H1 (cell line): ENCODE results near the gene CDC5L. TPM values are rescaled to one million over a fixed set of nuclear protein-coding genes. Genes with fewer than 3 reads are reported as not detected.

Source experiments
- ASH2L ChIP-seq: fragments of 200-600, 300-600 bp; sonication (generic); IDR thresholded peaks from one replicate; pipeline ENCODE4 v1.7.1; 2017; ENCODE audit warnings: low read length
- BRCA1 ChIP-seq: IDR thresholded peaks from 2 replicates; pipeline ENCODE4 v1.6.1; 2012; ENCODE audit warnings: low read depth, low read length, improper control_type of control experiment
- CBX5 ChIP-seq: fragments of 300-800, 300-1000 bp; sonication (generic); IDR thresholded peaks from 2 replicates; pipeline ENCODE4 v1.7.1; 2016; ENCODE audit warnings: antibody characterized with exemption, low read length, low read depth
- CEBPB ChIP-seq: IDR thresholded peaks from 2 replicates; pipeline ENCODE4 v1.6.1; 2012; ENCODE audit warnings: low read depth, low read length
- GABPA ChIP-seq: IDR thresholded peaks from 2 replicates; pipeline ENCODE4 v1.6.1; 2011; ENCODE audit warnings: mild to moderate bottlenecking, low read length, moderate library complexity, borderline replicate concordance; ENCODE audit not compliant: insufficient read depth
- JUND ChIP-seq: IDR thresholded peaks from 2 replicates; pipeline ENCODE4 v1.6.1; 2011; ENCODE audit warnings: mild to moderate bottlenecking, improper control_type of control experiment, low read length
- KDM1A ChIP-seq: fragments of 200-600, 300-600 bp; sonication (generic); IDR thresholded peaks from 2 replicates; pipeline ENCODE4 v1.7.1; 2016; ENCODE audit warnings: mild to moderate bottlenecking, low read length, borderline replicate concordance
- KDM4A ChIP-seq: IDR thresholded peaks from one replicate; pipeline ENCODE4 v1.7.1; 2012; ENCODE audit warnings: low read depth, mild to moderate bottlenecking, moderate library complexity, low read length, inconsistent platforms; ENCODE audit not compliant: severe bottlenecking
- KDM5A ChIP-seq: fragments of 200-600 bp; IDR thresholded peaks from 2 replicates; pipeline ENCODE4 v1.7.1; 2012; ENCODE audit warnings: mild to moderate bottlenecking, low read length, inconsistent platforms, mixed read lengths
- RFX5 ChIP-seq: IDR thresholded peaks from 2 replicates; pipeline ENCODE4 v1.6.1; 2011; ENCODE audit warnings: low read depth, low read length, improper control_type of control experiment, borderline replicate concordance
- polyA plus RNA-seq, 7 experiments: library from polyadenylated mRNA; depleted of rRNA in 3 of 7; stranded (reverse) in 5 of 7; unstranded in 2 of 7; fragments of >200 nt in 5 of 7; fragments of 200-250 nt in 2 of 7; gene quantifications; 1 replicate in 5 of 7; 2 replicates in 1 of 7; 4 replicates in 1 of 7; pipeline versions ENCODE4 v1.2.1 to v1.2.3, GENCODE V29; 2011 to 2013; ENCODE audit warnings: missing spikeins in 2 of 7, mixed read lengths in 2 of 7
- total RNA-seq: library from RNA; stranded (reverse); fragmentation: NEBNext Ultra II Directional; extraction: Animal tissue kit (Norgen Biotek cat#: 25700); gene quantifications from 2 replicates; pipeline ENCODE4 v1.2.1, GENCODE V29; 2021
- TF ChIP-seq, protein P1 (sequence below): fragments of 300-600 bp; sonication (generic); IDR thresholded peaks from 2 replicates; pipeline ENCODE4 v1.7.1; 2012; ENCODE audit warnings: low read length, moderate library complexity, mild to moderate bottlenecking, inconsistent platforms; ENCODE audit not compliant: insufficient replicate concordance
- TF ChIP-seq, protein P2 (sequence below): IDR thresholded peaks from 2 replicates; pipeline ENCODE4 v1.6.1; 2011; ENCODE audit warnings: low read depth, mild to moderate bottlenecking, low read length; ENCODE audit not compliant: insufficient read depth

The CDC5L gene
- total and polyA plus RNA-seq, 2 of the 8 experiments (the other 6 are each of a cell fraction or from before 2014, with no cell fraction given) = 8.4 to 32.8 TPM

DNA sequence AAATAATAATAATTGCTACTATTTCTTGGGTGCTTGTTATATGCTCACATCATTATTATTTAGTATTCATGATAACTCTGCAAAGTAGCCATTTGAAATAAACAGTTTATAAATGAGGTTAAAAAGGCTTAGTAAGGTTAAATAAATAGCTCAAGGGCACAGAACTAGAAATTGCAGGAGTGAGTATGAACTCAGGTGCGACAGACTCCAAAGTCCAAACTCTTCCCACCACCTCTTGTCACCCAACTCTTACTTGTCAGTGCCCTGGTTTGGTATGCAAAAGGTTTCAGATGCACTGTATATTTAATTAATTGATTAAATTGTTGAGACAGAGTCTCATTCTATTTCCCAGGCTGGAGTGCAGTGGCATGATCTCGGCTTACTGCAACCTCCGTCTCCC, 20.7 kb upstream of the CDC5L start (continued):
- TF ChIP-seq, protein P1, sequence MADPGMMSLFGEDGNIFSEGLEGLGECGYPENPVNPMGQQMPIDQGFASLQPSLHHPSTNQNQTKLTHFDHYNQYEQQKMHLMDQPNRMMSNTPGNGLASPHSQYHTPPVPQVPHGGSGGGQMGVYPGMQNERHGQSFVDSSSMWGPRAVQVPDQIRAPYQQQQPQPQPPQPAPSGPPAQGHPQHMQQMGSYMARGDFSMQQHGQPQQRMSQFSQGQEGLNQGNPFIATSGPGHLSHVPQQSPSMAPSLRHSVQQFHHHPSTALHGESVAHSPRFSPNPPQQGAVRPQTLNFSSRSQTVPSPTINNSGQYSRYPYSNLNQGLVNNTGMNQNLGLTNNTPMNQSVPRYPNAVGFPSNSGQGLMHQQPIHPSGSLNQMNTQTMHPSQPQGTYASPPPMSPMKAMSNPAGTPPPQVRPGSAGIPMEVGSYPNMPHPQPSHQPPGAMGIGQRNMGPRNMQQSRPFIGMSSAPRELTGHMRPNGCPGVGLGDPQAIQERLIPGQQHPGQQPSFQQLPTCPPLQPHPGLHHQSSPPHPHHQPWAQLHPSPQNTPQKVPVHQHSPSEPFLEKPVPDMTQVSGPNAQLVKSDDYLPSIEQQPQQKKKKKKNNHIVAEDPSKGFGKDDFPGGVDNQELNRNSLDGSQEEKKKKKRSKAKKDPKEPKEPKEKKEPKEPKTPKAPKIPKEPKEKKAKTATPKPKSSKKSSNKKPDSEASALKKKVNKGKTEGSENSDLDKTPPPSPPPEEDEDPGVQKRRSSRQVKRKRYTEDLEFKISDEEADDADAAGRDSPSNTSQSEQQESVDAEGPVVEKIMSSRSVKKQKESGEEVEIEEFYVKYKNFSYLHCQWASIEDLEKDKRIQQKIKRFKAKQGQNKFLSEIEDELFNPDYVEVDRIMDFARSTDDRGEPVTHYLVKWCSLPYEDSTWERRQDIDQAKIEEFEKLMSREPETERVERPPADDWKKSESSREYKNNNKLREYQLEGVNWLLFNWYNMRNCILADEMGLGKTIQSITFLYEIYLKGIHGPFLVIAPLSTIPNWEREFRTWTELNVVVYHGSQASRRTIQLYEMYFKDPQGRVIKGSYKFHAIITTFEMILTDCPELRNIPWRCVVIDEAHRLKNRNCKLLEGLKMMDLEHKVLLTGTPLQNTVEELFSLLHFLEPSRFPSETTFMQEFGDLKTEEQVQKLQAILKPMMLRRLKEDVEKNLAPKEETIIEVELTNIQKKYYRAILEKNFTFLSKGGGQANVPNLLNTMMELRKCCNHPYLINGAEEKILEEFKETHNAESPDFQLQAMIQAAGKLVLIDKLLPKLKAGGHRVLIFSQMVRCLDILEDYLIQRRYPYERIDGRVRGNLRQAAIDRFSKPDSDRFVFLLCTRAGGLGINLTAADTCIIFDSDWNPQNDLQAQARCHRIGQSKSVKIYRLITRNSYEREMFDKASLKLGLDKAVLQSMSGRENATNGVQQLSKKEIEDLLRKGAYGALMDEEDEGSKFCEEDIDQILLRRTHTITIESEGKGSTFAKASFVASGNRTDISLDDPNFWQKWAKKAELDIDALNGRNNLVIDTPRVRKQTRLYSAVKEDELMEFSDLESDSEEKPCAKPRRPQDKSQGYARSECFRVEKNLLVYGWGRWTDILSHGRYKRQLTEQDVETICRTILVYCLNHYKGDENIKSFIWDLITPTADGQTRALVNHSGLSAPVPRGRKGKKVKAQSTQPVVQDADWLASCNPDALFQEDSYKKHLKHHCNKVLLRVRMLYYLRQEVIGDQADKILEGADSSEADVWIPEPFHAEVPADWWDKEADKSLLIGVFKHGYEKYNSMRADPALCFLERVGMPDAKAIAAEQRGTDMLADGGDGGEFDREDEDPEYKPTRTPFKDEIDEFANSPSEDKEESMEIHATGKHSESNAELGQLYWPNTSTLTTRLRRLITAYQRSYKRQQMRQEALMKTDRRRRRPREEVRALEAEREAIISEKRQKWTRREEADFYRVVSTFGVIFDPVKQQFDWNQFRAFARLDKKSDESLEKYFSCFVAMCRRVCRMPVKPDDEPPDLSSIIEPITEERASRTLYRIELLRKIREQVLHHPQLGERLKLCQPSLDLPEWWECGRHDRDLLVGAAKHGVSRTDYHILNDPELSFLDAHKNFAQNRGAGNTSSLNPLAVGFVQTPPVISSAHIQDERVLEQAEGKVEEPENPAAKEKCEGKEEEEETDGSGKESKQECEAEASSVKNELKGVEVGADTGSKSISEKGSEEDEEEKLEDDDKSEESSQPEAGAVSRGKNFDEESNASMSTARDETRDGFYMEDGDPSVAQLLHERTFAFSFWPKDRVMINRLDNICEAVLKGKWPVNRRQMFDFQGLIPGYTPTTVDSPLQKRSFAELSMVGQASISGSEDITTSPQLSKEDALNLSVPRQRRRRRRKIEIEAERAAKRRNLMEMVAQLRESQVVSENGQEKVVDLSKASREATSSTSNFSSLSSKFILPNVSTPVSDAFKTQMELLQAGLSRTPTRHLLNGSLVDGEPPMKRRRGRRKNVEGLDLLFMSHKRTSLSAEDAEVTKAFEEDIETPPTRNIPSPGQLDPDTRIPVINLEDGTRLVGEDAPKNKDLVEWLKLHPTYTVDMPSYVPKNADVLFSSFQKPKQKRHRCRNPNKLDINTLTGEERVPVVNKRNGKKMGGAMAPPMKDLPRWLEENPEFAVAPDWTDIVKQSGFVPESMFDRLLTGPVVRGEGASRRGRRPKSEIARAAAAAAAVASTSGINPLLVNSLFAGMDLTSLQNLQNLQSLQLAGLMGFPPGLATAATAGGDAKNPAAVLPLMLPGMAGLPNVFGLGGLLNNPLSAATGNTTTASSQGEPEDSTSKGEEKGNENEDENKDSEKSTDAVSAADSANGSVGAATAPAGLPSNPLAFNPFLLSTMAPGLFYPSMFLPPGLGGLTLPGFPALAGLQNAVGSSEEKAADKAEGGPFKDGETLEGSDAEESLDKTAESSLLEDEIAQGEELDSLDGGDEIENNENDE = no peak
- TF ChIP-seq GABPA (no peak), CBX5 (no peak), KDM5A (no peak), BRCA1 (no peak), KDM4A (no peak), RFX5 (no peak), KDM1A (no peak), ASH2L (no peak), JUND (no peak), CEBPB (no peak)
- TF ChIP-seq, protein P2, sequence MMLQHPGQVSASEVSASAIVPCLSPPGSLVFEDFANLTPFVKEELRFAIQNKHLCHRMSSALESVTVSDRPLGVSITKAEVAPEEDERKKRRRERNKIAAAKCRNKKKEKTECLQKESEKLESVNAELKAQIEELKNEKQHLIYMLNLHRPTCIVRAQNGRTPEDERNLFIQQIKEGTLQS = no peak
